ENCODE data around the gene WDFY2. TPM values are rescaled to one million over a fixed set of nuclear protein-coding genes. Genes with fewer than 3 reads are reported as not detected.

The WDFY2 gene
- total and polyA plus RNA-seq, 2 of the 8 experiments (the other 6 are each of a cell fraction or from before 2014, with no cell fraction given), result 13.9 to 29.0 TPM

GRCh38 chr13:51800486-51800885 lies 216.2 kb downstream of the WDFY2 start:
- TF ChIP-seq POLR2A (IDR thresholded peaks at IDR 0.05; ENCODE audit: control extremely low read depth in 1 of 2, low read depth in 2 of 2, low read length in 2 of 2), result no peak
- Histone ChIP-seq H3K14ac (ENCODE audit: insufficient read length) (no peak overlapping the region), H4K91ac (replicated peaks; ENCODE audit: insufficient read length, low read length) (no peak overlapping the region), H3K79me2 (ENCODE audit: control insufficient read depth in 1 of 2, insufficient read depth in 2 of 2, low read length in 2 of 2) (no peaks in the 10 kb centered on the region), H3K4me3 (ENCODE audit: extremely low read depth in 1 of 4, insufficient read depth in 2 of 4, low read depth in 3 of 4, low read length in 4 of 4) (no peak overlapping the region), H3K27ac (ENCODE audit: low read depth, low read length) (no peak overlapping the region), H2AFZ (ENCODE audit: low read length) (no peak overlapping the region), H2BK20ac (ENCODE audit: low read length) (no peak overlapping the region), H4K8ac (ENCODE audit: extremely low read depth, insufficient read depth, low read length) (no peak overlapping the region), H3K18ac (ENCODE audit: extremely low read depth, low read length) (no peak overlapping the region), H3K9ac (replicated peaks in 1 of 4; ENCODE audit: extremely low read depth in 1 of 4, low read depth in 3 of 4, low read length in 3 of 4) (no peak overlapping the region), H3K23me2 (ENCODE audit: low read depth, low read length) (peaks cover 8% of the 10 kb centered on the region), H3K23ac (ENCODE audit: insufficient read length) (no peak overlapping the region), H4K5ac (ENCODE audit: insufficient read length, low read depth, low read length) (no peak overlapping the region), H3K56ac (replicated peaks; ENCODE audit: insufficient read length, low read depth, low read length) (no peak overlapping the region), H3K4ac (replicated peaks; ENCODE audit: insufficient read length, low read depth, low read length) (no peak overlapping the region), H4K20me1 (replicated peaks in 1 of 2; ENCODE audit: control insufficient read depth in 1 of 2, insufficient read depth in 2 of 2, low read length in 2 of 2) (no peaks in the 10 kb centered on the region), H2BK12ac (ENCODE audit: low read depth, low read length) (no peak overlapping the region), H3K9me3 (ENCODE audit: insufficient read depth in 2 of 2, low read depth in 1 of 2, low read length in 1 of 2) (no peaks in the 10 kb centered on the region), H3K79me1 (ENCODE audit: low read depth, low read length) (no peaks in the 10 kb centered on the region), H3K4me1 (replicated peaks in 1 of 4; ENCODE audit: control insufficient read depth in 3 of 4, insufficient read depth in 4 of 4, low read length in 3 of 4) (peaks cover 14 to 26% (median 16%) of the 10 kb centered on the region in 4 experiments), H2BK15ac (ENCODE audit: low read length) (no peak overlapping the region), H2AK5ac (ENCODE audit: low read depth, low read length) (no peak overlapping the region), H2BK120ac (replicated peaks; ENCODE audit: low read depth, low read length) (no peak overlapping the region), H3K4me2 (ENCODE audit: insufficient read depth in 1 of 2, low read depth in 2 of 2, low read length in 2 of 2) (no peak overlapping the region), H3K36me3 (ENCODE audit: control insufficient read depth in 2 of 4, insufficient read depth in 4 of 4, low read length in 3 of 4) (no peaks in the 10 kb centered on the region), H2BK5ac (ENCODE audit: low read depth, low read length) (no peak overlapping the region), H3K27me3 (replicated peaks in 1 of 4; ENCODE audit: control insufficient read depth in 3 of 4, extremely low read depth in 1 of 4, insufficient read depth in 3 of 4, low read length in 3 of 4) (0 out of 7 replicates have a peak, but pooled peaks cover 0 to 2% (median 0%) of the 10 kb centered on the region in 4 experiments)
- no peak for FAIRE-seq
- ChIA-PET POLR2A (ENCODE audit: partially characterized antibody) (interaction anchor here (1.6 to 2.6 kb wide), 2 partner anchors 348 to 367 kb away, joined by 6 to 11 read pairs; partner anchors contain the start of gene INTS6), CTCF (ENCODE audit: partially characterized antibody) (interaction anchor here (0.6 to 9.1 kb wide), 14 partner anchors 15 to 513 kb away, joined by 3 to 123 read pairs (median 4); no protein-coding TSS in a partner anchor)
- DNase-seq (ENCODE audit: low read depth in 1 of 2, low spot score in 2 of 2), result no peak
- WGBS, 2 experiments (ENCODE audit: extremely low coverage in 1 of 2, insufficient coverage in 1 of 2, insufficient read length in 1 of 2, insufficient replicate concordance in 2 of 2, low coverage in 1 of 2, low lambda C conversion rate in 2 of 2, missing lambda C conversion rate in 1 of 2), result 90% methylated on average over 5 of the region's 5 CpGs; no CpG with 5 or more reads in 1 of the 2 experiments

Measured in H1 (cell line).